Karpas-422 (cell line): ENCODE results near the gene STPG3. TPM values are rescaled to one million over a fixed set of nuclear protein-coding genes. Genes with fewer than 3 reads are reported as not detected.

ENCODE experiments used
- DNase-seq: peaks from one replicate; pipeline ENCODE4 v3.0.0-alpha.2; 2015
- H2AFZ ChIP-seq: fragments of 200-600 bp; sonication (generic); 2 replicates; pipeline ENCODE4 v1.6.1; 2014; ENCODE audit warnings: antibody characterized with exemption, low read length, mixed read lengths
- H3K27ac ChIP-seq: fragments of 200-600 bp; sonication (generic); 2 replicates; pipeline ENCODE4 v1.5.1; 2014; ENCODE audit warnings: mild to moderate bottlenecking, low read length, moderate library complexity
- H3K27me3 ChIP-seq: fragments of 200-600 bp; sonication (generic); 2 replicates; pipeline ENCODE4 v1.6.1; 2014; ENCODE audit warnings: low read length, mixed read lengths
- H3K36me3 ChIP-seq: fragments of 200-600 bp; sonication (generic); 2 replicates; pipeline ENCODE4 v1.6.1; 2014; ENCODE audit warnings: low read length, mixed read lengths; ENCODE audit not compliant: insufficient read depth
- H3K4me1 ChIP-seq: fragments of 200-600 bp; sonication (generic); 2 replicates; pipeline ENCODE4 v1.6.1; 2014; ENCODE audit warnings: mild to moderate bottlenecking, low read length, mixed read lengths
- H3K4me2 ChIP-seq: fragments of 200-600 bp; sonication (generic); 2 replicates; pipeline ENCODE4 v1.6.1; 2014; ENCODE audit warnings: low read length, low read depth, mild to moderate bottlenecking; ENCODE audit not compliant: poor library complexity, severe bottlenecking
- H3K4me3 ChIP-seq: fragments of 200-600 bp; sonication (generic); 2 replicates; pipeline ENCODE4 v1.5.1; 2014; ENCODE audit warnings: mild to moderate bottlenecking, antibody characterized with exemption, low read length, mixed read lengths
- H3K79me2 ChIP-seq: fragments of 200-600 bp; sonication (generic); 2 replicates; pipeline ENCODE4 v1.6.1; 2014; ENCODE audit warnings: mild to moderate bottlenecking, low read length, mixed read lengths
- H3K9ac ChIP-seq: fragments of 200-600 bp; sonication (generic); 2 replicates; pipeline ENCODE4 v1.6.0; 2014; ENCODE audit warnings: low read length
- H3K9me2 ChIP-seq: fragments of 200-600 bp; sonication (generic), shearing (Covaris generic); replicated peaks from 2 replicates; pipeline ENCODE4 v1.6.0; 2014; ENCODE audit warnings: mild to moderate bottlenecking, low read length, moderate library complexity; ENCODE audit not compliant: insufficient read depth
- H3K9me3 ChIP-seq: fragments of 300-700, 200-600 bp; sonication (generic); 2 replicates; pipeline ENCODE4 v1.6.1; 2014; ENCODE audit warnings: low read length, mixed read lengths
- H4K20me1 ChIP-seq: fragments of 200-600 bp; sonication (generic); 2 replicates; pipeline ENCODE4 v1.6.1; 2014; ENCODE audit warnings: mild to moderate bottlenecking, antibody characterized with exemption, low read length, low read depth; ENCODE audit not compliant: insufficient read depth
- total RNA-seq: library from RNA; depleted of rRNA; stranded (reverse); fragments of >200 nt; shearing (Covaris generic); gene quantifications from 2 replicates; pipeline ENCODE4 v1.2.3, GENCODE V29; 2014; ENCODE audit warnings: low replicate concordance

The STPG3 gene
- total RNA-seq, 1 experiment from 2014 or later = 0.86 TPM

DNA sequence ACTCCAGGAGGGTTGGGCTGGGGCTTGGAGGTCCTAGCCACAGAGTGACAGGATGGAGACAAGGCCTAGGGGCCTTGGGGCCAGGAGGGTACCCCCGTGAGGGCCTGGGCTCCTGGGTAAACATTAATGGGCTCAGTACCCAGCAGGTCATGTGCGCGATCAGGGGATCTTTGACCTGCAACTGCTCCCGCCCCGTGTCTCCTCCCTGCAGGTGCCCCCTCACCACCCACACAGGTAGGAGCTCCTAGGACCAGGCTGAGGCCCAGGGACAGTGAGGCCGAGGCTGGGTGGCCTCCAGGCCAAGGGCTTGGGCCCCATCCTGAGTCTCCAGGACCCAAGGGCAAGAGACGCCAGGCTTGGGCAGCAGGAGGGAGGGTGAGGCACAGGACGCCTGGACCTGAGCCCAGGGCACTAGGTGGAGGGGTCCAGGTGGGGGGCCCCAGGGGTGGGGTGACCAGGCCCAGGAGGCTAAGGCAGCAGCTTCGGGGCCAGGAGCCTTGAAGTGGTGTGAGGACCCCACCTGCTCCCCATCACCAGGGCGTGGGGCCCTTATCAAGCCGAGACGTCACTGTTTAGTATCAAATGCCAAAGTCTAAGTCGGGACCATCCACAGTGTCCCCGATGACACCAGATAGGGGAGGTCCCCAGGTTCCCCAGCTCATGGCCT is 20.2 kb upstream of the STPG3 start, which contains the start of gene SLC34A3:
SLC34A3 (plus strand) TSS at position 197 of the 667 bp plus-strand sequence. CDS start 802 bp downstream, outside the sequence.
- Histone ChIP-seq H2AFZ (no peak within 1 kb of the TSS), H4K20me1 (peaks cover 18% of the 10 kb centered on the region; the same call in 1 of the 2 replicates), H3K27me3 (no peaks in the 10 kb centered on the region), H3K27ac (no peak within 1 kb of the TSS), H3K79me2 (no peaks in the 10 kb centered on the region), H3K9me2 (no peaks in the 10 kb centered on the region), H3K9ac (no peak within 1 kb of the TSS), H3K4me1 (peaks cover 19% of the 10 kb centered on the region), H3K4me2 (no peak within 1 kb of the TSS), H3K4me3 (no peak within 1 kb of the TSS), H3K36me3 (no peaks in the 10 kb centered on the region), H3K9me3 (no peaks in the 10 kb centered on the region)
- no peak for DNase-seq

DNA sequence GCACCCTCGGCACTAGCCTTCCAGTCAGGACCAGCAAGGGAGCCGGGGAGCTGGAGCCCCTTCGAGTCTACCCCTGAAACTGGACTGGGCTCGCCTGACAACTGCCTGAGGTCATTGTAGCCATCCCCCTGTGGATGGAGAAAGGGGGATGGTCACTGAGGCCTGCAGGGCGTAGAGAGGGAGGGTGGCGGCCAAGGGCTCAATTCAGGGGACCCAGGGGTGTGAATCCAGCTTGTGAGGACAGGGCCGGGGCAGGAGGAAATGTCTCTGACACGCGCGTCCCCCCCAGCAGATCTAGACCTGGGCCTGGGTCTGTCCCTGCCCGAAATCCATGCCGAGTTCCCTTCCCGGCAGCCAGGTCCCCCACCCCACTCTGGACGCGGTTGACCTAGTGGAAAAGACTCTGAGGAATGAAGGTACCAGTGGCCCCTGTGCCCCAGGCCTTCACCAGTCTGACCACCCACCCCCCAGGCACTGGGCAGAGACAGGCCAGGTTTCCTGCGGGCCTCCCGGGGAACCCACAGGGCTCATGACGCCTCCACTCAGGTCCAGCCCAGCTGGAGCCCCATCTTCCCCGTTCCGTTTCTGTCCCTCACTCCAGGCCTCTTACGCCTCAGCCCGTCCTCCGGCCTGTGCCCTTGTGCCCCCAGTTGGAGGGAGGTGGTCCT is 19.6 kb upstream of the STPG3 start:
- Histone ChIP-seq H3K79me2 (no peaks in the 10 kb centered on the region), H4K20me1 (peaks cover 20% of the 10 kb centered on the region; the same call in 1 of the 2 replicates), H3K27me3 (no peaks in the 10 kb centered on the region), H3K9me3 (no peaks in the 10 kb centered on the region), H3K36me3 (no peaks in the 10 kb centered on the region), H3K9ac (no peak overlapping the region), H3K4me3 (no peak overlapping the region), H3K9me2 (no peaks in the 10 kb centered on the region), H2AFZ (no peak overlapping the region), H3K4me2 (no peak overlapping the region), H3K27ac (no peak overlapping the region), H3K4me1 (peaks cover 25% of the 10 kb centered on the region)
- DNase-seq = no peak

DNA sequence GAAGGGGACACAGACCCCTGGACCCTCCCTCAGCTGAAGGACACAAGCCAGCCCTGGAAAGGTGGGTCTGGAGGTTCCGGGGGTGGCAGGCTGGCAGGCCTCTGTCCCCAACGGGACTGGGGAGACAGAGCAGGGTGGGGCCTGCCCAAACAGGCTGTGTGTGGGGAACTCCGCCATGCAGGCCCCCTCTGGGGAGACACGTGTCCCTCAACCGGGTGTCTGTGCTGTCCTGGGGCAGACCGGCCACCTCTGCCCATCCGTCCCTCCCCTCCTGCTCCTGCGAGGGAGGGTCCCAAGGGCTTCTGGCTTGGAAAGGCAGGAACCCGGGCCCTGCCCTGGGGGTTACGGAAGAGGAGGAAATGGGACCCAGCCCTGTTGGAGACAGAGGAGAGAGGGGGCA is 19.0 kb upstream of the STPG3 start:
- Histone ChIP-seq H3K79me2 (no peaks in the 10 kb centered on the region), H2AFZ (no peak overlapping the region), H3K4me3 (no peak overlapping the region), H4K20me1 (peaks cover 20% of the 10 kb centered on the region; the same call in 1 of the 2 replicates), H3K36me3 (no peaks in the 10 kb centered on the region), H3K9me3 (no peaks in the 10 kb centered on the region), H3K4me1 (peaks cover 31% of the 10 kb centered on the region), H3K4me2 (no peak overlapping the region), H3K9me2 (no peaks in the 10 kb centered on the region), H3K27ac (no peak overlapping the region), H3K27me3 (no peaks in the 10 kb centered on the region), H3K9ac (no peak overlapping the region)
- no peak for DNase-seq

DNA sequence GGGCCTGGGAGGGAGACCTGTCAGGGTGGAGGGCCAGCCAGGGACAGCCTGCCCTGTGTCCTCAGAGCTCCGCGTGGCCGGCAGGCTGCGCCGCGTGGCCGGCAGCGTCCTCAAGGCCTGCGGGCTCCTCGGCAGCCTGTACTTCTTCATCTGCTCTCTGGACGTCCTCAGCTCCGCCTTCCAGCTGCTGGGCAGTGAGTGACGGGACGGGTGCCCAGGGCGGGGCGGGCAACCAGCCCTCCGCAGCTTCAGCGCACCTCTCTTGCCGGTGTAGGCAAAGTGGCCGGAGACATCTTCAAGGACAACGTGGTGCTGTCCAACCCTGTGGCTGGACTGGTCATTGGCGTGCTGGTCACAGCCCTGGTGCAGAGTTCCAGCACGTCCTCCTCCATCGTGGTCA is 18.6 kb upstream of the STPG3 start:
- H3K4me1 ChIP-seq = peaks cover 35% of the 10 kb centered on the region
- no peak overlapping the region for H2AFZ ChIP-seq
- no peaks in the 10 kb centered on the region for H3K9me2 ChIP-seq
- H3K79me2 ChIP-seq = no peaks in the 10 kb centered on the region
- peaks cover 22% of the 10 kb centered on the region; the same call in 1 of the 2 replicates for H4K20me1 ChIP-seq
- no peaks in the 10 kb centered on the region for H3K9me3 ChIP-seq
- H3K4me2 ChIP-seq = no peak overlapping the region
- H3K4me3 ChIP-seq = no peak overlapping the region
- no peak overlapping the region for H3K9ac ChIP-seq
- no peak for DNase-seq
- no peak overlapping the region for H3K27ac ChIP-seq
- H3K27me3 ChIP-seq = no peaks in the 10 kb centered on the region
- no peaks in the 10 kb centered on the region for H3K36me3 ChIP-seq

DNA sequence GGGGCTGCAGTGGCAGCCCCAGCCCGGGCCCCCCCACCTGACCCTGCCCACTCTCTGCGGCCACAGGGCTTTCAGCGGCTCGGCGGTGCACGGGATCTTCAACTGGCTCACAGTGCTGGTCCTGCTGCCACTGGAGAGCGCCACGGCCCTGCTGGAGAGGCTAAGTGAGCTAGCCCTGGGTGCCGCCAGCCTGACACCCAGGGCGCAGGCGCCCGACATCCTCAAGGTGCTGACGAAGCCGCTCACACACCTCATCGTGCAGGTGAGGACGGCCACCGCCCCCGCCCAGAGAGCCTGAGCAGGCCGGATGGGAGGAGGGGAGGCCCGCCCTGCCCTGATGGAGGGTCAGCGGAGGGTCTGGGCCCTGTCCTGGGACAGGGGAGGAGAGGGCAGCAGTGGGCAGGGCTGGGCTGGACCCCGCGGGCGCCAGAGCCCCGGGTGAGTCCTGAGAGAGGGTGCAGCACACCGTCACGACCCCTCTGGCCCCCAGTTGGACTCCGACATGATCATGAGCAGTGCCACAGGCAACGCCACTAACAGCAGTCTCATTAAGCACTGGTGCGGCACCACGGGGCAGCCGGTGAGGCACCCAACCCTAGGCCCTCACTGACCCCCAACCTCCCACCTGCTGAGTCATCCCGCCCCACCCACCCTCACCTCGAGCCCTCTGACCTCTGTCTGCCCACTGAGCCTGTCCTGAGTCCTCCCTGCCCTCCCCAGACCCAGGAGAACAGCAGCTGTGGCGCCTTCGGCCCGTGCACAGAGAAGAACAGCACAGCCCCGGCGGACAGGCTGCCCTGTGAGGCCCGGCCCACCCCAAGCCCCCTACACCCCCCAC is 17.7 kb upstream of the STPG3 start:
- Histone ChIP-seq H4K20me1 (peaks cover 30% of the 10 kb centered on the region; the same call in 1 of the 2 replicates), H3K9me3 (no peaks in the 10 kb centered on the region), H3K9me2 (no peaks in the 10 kb centered on the region), H3K4me1 (peaks cover 43% of the 10 kb centered on the region), H3K4me2 (no peak overlapping the region), H2AFZ (no peak overlapping the region), H3K79me2 (no peaks in the 10 kb centered on the region), H3K4me3 (no peak overlapping the region), H3K36me3 (no peaks in the 10 kb centered on the region), H3K27ac (no peak overlapping the region), H3K9ac (no peak overlapping the region), H3K27me3 (no peaks in the 10 kb centered on the region)
- DNase-seq = no peak

DNA sequence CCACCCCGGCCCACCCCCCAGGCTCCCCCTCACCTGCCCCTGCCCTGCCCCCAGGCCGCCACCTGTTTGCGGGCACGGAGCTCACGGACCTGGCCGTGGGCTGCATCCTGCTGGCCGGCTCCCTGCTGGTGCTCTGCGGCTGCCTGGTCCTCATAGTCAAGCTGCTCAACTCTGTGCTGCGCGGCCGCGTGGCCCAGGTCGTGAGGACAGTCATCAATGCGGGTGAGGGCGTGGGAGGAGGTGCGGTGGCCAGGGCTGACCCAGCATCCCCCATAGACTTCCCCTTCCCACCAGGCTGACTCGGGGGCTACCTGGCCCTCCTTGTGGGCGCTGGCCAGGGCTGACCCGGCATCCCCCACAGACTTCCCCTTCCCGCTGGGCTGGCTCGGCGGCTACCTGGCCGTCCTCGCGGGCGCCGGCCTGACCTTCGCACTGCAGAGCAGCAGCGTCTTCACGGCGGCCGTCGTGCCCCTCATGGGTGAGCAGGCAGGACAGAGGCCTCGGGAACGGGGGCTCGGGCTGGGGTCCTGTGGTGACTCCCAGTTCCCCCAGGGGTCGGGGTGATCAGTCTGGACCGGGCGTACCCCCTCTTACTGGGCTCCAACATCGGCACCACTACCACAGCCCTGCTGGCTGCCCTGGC is 16.9 kb upstream of the STPG3 start:
- Histone ChIP-seq H3K27me3 (no peaks in the 10 kb centered on the region), H3K27ac (no peak overlapping the region), H3K9me2 (no peaks in the 10 kb centered on the region), H2AFZ (no peak overlapping the region), H3K4me3 (peak overlapping the region; percentile 45; the same call in 1 of the 2 replicates), H3K9me3 (no peaks in the 10 kb centered on the region), H3K9ac (peak overlapping the region; percentile 43), H3K79me2 (no peaks in the 10 kb centered on the region), H3K4me1 (peaks cover 45% of the 10 kb centered on the region), H3K36me3 (no peaks in the 10 kb centered on the region), H4K20me1 (peaks cover 35% of the 10 kb centered on the region; the same call in 1 of the 2 replicates), H3K4me2 (peak overlapping the region; percentile 70)
- no peak for DNase-seq

DNA sequence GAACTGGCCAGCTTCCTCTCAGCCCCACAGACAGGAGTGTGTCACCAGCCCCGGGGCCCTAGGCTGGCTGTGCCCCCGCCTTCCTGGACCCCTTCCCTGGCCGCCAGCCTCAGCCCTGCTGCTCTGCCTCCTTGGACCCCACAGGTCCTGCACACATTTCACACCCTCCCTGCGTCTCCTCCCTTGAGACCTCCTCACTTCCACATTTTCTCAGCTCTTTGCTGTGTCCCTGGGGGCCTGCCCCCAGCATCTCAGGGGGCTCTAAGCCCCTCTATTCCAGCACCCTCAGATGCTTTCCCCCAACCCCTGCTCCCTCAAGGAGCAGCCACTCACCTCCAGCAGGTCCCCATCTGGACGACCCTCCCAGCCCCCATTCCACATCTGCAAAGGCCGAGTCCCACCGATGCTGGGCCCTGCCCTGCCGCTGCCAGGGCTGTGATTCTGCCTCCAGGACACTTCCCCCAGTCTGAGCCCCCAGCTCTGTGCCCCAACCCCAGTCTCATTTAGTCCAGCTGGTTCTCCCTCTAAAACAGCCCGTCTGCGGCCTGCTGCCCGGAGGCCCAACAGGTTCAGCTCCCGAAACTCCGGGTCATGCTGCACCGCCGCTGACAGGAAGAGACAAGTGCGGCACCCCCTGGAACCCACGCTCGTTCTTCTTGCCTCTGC is 16.2 kb upstream of the STPG3 start:
- Histone ChIP-seq H3K27me3 (no peaks in the 10 kb centered on the region), H3K4me2 (peak overlapping the region; percentile 70), H3K9me2 (no peaks in the 10 kb centered on the region), H3K9me3 (no peaks in the 10 kb centered on the region), H3K4me1 (peaks cover 49% of the 10 kb centered on the region), H3K27ac (no peak overlapping the region), H3K9ac (peak overlapping the region; percentile 43), H3K36me3 (no peaks in the 10 kb centered on the region), H3K79me2 (no peaks in the 10 kb centered on the region), H2AFZ (no peak overlapping the region), H3K4me3 (peak overlapping the region; percentile 45), H4K20me1 (peaks cover 35% of the 10 kb centered on the region; the same call in 1 of the 2 replicates)
- peak; percentile 85 for DNase-seq
